ENCODE measurements around the gene DCHS1.

The DCHS1 gene

DNA sequence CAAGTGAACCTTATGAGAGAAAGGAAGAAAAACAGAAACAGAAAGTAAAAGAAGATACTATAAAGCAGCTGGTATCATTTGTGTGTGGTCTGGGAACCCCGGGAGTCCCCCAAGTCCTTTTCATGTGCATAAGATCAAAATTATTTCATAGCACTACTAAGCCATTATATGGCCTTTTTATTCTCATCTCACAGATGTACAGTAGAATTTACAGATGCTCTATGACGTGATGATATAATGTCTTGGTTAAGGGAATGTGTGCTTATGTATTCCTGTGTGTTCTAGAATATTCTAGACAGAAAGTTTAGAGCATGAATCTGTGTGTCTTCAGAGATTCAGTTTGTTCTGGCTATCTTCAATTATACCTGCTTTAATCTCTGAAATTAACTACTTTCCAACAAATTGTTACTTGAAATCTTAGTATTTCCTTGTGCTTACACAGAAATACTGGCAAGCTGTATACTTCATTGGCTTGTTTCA lies 27.8 kb downstream of the DCHS1 start:
- no peak for DNase-seq

DNA sequence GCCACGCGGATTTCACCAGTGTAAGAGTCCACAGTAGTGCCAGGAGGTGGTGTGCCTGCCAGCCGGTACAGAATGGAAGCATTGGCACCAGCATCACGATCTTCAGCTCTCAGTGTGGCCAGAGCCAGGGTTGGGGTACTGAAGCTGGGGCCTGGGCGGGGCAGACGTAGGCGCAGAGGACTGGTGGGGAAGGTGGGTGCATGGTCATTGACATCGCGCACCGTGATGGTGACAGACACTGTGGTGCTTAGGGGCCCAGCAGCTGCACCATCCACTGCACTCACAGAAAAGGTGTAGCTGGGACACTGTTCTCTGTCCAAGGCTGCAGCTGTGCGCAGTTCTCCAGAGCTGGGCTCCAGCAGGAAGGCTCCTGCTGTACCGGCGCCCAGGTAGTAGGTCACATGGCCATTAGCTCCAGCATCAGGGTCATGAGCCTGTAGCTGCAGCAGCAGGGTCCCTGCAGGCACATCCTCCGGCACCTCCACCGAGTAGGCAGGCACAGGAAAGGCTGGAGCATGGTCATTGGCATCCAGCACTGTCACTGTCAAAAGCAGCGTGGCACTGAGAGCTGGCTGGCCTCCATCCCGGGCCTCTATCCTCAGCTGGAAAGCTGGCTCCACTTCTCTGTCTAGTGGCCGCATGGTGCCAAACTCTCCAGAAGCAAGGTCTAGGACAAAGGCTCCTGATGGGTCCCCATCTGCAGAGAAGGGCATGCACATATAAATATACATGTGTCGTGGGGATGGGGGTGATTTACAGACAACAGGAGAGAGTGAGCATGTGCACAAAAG lies 28.4 kb downstream of the DCHS1 start:
- DNase-seq = no peak

DNA sequence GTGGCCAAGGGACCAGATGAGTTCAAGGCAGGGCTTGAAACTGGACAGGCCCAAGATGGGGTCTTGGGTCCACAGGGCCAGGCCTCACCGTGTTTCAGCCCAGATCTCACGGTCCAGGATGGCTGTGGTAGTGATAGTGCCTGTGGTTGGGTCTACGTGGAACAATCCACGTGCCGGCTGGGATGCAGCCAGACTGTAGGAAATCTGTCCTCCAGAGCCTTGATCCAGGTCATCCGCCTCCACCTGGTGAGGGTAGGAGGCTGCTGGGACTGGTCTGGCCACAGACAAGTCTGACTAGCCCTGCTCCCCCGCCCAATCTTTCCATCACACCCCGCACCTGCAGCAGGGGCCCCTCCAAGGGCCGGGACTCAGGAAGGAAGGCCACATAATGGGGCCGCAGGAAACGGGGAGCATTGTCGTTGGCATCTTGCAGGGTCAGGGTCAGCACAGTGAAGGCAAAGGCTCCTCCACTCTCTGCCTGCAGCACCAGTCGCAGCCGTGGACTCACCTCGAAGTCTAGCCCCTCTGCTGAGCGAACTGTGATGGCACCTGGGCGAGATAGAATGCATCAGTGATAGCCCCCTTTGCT lies 29.7 kb downstream of the DCHS1 start:
- no peak for DNase-seq

DNA sequence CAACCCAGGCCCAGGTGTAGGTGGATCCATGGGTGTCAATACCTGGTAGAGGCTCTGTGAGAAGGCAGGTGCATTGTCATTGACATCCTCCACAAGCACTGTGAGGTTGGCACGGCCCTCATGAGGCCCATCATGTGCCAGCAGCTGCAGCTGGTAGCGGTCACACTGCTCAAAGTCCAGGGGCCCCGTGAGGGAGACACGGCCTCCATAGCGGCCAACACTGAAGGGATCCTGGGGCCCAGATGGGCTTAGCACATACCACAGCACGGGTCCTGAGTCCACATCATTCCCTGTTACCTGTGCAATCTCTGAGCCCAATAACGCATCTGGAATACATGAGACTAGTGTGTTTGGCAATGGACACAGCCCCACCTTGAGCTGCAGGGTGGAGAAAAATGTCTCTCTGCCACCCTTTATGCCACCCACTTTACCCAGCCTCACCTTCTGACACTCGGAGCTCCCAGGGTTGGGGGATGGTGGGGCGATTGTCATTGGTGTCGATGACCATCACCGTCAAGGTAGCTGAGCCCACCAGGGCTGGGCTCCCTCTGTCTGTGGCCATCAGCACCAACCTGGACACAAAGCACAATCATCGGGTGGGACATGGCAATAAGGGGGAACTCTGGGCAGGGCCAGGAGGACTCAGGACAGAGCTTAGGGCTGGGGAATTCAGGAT lies 30.3 kb downstream of the DCHS1 start:
- DNase-seq = no peak

DNA sequence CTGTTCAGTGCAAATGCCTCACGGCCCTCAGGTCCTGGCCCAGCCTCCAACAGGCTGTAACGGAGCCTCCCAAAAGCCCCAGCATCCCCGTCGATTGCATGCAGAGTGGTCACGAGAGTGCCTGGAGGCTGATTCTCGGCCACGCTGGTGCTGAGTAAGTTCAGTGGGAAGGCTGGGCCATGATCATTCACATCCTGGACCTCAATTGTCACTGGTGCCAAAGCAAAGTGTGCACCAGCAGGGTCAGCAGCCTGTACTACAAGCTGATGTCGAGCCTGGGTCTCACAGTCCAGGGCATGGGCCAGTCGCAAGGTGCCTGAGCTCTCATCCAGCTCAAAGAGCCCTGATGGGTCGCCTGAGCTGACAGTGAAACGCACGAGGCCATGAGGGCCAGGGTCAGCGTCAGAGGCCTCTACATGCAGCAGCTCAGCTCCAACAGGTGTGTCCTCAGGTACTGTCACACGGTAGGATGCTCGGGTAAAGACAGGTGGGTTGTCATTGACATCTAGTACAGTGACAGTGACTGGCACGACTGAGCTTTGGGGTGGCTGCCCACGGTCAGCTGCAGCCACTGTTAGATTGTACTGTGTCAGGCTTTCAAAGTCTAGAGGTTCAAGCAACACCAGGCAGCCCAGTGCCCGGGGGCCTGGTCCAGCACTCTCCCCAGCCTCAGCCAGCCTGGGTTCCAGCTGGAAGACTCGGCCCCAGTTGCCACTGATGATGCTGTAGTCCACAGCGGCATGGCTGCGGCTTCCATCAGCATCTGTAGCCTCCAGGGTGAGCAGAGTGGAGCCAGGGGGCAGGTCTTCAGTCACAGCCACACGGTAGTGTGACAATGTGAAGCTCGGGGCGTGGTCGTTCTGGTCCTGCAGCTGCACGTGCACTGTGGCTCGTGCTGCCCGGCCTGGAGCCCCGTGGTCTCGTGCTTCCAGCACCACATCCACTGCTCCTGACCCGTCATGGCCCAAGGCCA lies 31.9 kb downstream of the DCHS1 start:
- DNase-seq = no peak

DNA sequence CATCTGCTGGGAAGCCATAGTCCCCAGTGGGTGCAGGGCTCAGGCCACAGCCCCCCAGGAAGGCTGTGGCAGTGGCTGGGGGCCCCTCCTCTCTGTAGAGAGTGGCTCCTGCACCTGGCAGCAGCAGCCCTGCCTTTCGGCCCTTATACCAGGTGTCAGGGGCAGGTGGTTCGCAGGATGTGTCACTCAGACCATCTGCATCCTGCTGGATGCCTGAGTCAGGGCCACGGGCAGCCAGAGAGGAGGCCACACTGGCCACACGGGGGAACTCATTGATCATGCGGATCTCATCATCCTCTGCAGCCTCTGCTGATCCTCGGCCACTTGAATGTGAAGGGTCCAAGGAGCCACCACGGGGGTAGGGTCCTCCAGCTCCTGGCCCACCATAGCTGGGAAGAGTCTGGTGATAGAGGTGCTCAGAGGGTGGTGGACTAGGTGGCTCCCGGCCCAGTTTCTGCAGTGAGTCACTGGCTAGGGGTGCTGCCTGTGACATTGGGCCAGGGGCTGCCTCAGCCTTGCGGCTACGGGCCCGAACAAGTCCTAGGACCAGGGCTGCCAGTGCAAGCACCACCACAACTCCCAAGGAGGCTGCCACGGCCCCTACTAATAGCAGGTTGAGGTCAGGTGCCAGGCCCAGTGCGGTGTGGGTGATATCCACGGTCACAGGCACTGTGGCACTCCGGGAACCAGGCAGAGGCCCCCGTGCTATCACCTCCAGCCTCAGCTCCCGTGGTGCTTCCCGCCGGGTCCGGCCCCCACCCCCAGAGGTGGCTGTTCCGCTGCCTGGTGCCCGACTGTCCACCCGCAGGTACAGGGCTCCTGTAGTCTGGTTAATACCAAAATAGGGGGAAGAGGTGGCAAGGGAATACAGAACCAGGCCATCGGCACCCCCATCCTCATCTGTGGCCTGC lies 33.1 kb downstream of the DCHS1 start:
- peak; percentile 28 for DNase-seq

DNA sequence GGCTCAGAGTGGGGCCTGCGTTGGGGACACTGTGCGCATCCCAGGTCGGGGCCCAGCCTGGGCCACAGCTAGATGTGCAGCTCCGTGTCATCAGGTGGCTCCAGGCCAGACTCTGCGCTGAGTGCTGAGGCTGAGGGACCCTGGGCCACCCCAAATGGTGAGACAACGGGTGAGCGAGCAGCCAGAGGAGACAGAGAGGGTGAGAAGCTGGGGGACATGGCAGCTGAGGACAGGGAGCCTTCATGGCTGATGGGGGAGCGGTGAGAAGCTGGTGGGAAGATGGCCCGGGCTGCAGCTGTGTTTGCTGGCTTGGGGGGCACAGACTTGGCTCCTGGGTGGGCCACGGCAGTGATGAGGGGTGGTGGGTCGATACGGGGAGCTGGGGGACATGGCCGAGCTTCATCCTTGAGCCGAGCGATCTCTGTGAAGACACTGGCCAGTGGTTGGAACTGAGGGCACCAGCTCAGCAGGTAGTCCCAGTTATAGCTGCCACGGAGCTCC lies 33.8 kb downstream of the DCHS1 start:
- no peak for DNase-seq

DNA sequence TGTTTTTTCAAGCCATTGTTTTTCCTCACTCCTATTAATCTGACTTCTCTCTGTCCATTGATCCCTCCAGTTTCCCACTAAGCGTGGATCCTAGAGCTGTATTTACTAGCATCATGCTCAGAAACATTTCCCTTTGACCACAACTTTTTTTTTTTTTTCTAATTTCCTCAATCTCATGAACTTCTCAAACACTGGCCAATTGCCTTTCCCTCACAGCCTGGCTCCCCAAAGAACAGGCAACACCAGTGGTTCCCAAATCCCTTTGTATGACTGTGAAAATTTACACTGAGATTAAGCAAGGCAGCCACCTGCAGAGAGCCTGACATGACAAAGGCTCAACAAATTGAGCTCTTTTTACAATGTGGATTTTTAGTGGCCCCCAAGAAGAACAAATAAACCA lies 35.0 kb downstream of the DCHS1 start:
- no peak for DNase-seq

DNA sequence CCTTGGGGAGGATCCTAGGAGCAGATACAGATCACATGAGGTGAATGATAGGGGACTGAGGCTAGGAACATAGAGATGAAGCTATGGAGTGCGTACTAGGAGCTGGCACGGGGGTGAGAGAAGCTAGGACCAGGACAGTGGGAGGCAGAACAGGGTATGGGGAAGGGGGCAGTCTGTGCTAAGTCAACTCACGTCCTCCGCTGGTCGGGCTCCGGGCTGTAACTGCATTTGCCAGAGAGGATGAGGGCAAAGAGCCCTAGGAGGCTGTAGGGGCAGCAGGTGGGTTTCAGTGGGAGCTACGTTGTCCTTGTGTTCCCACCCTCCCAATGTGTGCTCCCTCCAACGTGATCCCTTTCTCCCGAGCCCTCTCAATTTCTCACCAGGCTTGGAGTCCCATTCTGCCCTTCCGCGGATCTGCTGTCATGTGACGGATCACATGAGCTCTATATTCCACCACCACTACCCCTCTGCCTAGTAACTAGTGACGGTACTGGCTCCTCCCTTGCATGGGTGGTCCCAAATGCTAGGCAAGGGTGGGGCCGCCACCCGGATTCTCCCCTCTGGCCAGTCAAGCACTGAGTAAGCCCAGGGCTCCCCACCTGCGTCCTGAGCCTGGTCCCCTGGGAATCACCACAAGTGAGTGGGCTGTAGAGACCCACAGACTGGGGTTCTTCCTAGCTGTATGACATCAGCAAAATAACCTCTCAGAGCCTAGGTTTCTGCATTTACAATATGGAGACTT lies 36.4 kb downstream of the DCHS1 start, which contains the start of gene TPP1:
Gene TPP1 (minus strand): TSS at position 419 of the 742 bp plus-strand sequence. CDS start 22 bp downstream, at position 397.
- DNase-seq = peak; percentile 97

DNA sequence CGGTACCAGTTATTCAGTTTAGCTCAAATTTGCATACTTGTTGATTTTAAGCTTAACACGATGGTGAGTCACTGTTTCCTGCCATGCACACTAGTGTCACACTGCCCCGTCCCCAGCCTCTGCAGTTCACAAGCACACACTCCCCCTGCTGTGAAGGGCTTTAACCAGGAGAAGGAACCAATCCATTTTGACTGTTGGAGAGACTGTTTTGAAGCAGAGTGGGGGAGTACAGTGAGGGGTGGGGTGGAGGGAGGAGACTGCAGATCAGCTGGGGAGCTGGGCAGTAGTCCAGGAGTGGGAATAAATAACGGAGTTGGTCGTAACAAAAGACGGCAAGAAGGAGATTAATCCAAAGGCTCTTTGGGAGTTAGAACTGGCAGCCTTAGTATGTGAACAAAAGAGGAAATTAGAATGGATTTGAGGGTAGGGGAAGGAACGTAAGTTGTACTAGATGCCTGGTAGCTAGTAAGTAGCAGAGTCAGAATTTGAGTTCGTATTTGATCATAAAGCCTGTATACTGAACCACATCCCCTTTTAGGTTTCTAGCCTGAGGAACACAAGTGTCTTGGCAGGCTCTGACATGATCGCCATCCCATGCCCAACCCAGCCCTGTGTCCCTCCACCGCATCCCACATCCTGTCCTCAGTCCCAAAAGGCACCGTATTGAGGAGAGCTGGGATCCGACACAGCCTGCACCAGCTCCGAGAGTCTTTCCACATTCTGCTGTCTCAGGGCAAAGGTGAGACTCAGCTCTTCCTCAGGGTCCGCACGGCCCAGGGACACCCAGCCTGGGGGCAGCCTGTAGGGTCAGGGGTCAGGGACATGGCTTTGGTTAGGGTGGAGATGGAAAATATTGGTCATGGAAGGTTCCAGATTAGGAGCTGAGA lies 37.2 kb downstream of the DCHS1 start:
- DNase-seq = peak; percentile 33

DNA sequence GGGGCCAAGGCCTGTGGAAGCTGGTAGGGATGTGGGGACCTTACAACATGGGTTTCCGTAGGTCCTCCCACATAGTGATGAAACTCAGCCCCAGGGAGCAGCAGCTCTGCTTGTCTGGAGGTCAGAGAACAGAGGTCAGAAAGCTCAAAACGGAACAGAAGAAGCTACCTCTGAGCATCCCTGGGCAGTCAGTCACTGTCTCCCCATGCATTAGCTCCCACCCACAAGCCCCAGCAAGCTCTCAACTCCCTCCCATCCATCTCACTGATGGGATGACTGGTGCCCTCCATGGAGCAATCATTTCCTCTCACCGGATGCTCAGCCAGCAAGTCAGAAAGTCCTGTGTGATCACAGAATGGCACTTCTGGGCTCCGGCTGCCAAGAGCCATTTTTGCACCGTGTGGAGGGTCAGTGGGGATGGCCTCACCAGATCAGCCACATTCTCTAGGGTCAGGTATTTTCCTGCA lies 38.3 kb downstream of the DCHS1 start:
- DNase-seq = no peak

DNA sequence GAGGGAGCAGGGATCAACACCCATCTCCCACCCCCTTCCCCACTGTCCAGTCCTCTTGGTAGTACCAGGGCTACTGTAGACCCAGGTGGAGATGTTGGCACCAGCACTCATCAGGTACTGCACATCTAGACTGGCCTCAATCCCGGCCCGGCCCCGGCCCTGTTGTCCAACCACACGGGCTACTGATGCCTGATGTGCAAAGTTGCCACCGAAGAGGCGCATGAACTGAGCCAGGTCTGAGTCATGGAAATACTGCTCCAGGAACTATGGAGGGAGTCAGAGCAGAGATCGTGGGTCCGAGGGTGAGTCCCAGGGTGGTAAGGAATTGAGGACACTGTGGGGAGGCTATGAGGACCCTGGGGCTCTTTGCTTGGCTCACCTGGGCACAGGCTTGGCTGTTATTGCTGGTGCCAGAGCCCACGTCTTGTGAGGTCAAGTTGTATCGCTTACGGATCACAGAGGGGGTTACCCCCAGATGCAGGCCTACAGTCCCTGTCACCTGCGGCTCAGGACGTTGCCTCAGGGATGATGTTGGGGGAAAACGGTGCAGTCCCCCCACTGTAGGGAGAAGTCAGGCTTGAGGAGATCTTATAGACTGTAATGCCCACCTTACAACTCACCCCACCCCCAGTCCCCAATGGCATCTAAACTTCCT lies 38.9 kb downstream of the DCHS1 start:
- DNase-seq = no peak

DNA sequence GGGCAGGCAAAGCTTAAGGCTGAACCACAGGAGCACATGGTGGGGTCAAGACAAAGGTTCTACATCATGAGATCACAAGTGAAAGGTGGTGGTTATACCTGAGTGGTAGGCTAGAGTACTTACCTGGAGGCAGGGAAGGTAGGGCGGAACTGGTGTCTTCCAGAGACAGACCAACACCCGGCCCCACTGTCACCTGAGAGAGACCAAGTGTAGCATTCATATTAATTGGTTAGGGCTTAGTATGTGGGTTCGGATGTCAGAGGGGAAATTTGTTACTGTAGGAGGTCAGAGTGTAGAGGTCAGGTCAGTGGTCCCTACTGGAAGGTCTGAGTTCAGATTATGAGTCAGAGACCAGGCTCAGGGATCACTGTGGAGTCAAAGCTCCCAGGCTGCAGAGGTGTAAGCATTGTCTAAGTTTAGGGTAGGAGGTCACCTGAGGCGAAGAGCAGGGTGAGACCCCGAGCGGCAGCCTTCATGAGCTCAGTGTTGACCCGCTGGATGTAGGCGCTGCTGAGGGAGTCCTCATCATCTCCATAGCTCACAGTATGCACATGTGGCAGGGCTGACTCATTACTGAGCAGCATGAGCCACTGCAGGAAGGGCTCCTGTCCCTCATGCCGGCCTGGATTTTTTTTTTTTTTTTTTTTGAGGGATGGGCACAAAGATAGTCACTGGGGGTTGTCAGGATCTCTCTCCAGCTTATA lies 39.6 kb downstream of the DCHS1 start:
- DNase-seq = no peak

DNA sequence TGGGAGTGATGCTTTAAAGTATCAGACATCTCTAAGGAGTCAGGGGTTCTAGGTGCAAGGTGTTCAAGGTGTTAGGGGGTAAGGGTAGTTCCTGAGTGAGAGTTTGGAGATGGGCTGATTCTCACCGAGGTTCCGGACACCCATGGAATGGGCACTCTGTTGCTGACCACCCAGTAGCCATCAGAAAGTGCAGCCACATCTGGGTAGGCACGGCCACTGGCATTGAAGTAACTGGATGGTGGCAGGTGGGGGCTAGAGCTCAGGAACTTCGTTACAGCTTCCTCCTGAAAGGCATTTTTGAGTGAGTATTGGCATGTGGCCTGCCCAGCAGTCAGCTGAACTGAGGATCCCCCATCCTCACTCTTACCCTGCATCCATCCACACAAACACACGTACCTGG lies 40.6 kb downstream of the DCHS1 start:
- no peak for DNase-seq

DNA sequence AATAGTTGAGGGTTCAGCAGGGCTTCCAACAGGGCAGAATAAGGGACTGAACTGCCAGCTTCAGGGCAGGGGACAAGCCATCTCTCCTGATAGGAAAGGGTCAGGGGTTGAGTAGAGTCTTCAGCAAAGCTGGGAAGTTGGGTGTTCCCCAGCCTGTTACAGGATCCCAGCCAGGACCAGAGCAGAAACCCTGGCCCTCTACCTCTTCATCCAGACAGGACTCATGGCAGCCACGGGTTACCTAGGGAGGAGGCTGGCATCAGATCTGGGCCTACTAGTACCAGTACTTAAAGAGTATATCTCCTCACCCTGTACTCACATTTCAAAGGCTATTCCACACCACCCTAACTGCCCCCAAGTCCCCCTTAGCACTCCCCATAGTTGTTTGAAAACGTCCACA lies 41.2 kb downstream of the DCHS1 start:
- no peak for DNase-seq

DNA sequence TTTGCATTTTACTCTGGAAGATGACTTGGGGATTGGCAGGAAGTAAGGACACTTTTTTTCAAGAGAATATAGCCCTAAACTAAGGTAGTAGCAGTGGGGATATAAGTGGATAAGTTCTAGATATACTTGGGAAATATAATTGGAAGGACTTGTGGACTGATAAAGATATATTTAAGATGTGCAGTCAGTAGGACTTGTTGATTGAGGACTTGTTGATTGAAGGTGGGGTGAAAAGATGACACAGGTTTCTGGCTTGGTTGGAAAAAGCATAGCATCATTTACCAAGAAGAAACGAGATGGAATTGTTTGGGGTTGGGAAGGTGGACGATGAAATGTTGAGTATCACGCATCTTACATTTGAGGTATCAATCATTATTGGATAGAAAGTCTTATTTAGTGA lies 42.1 kb downstream of the DCHS1 start:
- no peak for DNase-seq

DNA sequence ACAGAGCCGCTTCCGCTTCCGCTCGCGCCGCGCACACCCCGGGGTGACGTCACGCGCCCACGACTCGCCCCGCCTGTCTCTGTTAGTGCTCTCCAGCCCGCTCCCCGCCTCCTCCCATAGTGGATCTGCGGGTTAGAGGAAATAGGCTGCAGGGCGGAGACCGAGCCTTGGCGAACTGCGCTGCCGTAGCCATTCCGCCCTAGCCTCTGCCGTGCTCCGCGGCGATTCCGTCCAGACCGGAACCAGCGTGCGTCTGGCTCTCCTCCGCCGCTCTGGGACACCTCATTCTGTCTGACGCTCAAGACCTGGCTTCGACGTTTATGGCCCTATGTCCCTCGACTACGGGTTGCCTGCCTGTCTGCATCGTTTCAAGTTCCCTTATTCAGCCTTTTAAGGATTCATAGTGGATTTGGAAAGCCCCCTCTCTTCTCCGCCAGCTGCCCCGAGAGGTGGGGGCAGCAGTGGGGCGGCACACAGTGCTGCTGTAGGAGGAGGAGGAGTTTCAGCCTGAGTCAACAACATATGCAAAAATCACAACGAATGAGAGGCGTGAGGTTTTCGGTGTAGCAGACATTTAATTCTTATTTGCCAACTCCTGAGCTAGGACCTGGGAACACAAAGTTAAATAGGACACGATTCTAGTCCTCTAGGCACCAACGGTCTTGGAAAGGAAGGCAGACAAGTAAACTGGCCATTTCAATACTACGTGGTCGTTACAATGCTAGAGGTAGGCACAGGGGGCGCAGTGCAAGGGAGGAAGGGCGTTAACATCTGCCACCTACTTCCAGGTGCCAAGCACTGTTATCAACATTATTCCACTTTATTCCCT lies 43.2 kb downstream of the DCHS1 start, which contains the start of gene TAF10:
Gene TAF10 (minus strand): TSS at position 4 of the 829 bp plus-strand sequence. CDS start 27 bp downstream, outside the sequence.
- peak; percentile 98 for DNase-seq
